Testis (tissue), 3 donors: ENCODE data around the gene PACSIN1. TPM values are rescaled to one million over a fixed set of nuclear protein-coding genes. Genes with fewer than 3 reads are reported as not detected.

Source experiments
- DNase-seq: peaks from one replicate; pipeline ENCODE4 v3.0.0-alpha.2; 2019
- H3K27ac ChIP-seq, 2 donors: fragments of 200-600 bp; sonication (generic); one replicate each; pipeline ENCODE4 v1.5.1; 2019
- H3K27me3 ChIP-seq: fragments of 200-600 bp; sonication (generic); one replicate; pipeline ENCODE4 v1.5.1; 2019
- H3K36me3 ChIP-seq: fragments of 200-600 bp; sonication (generic); one replicate; pipeline ENCODE4 v1.5.1; 2017; ENCODE audit warnings: low read depth; ENCODE audit errors: missing control alignments
- H3K4me1 ChIP-seq: fragments of 200-600 bp; sonication (generic); one replicate; pipeline ENCODE4 v1.5.1; 2019
- H3K4me3 ChIP-seq, 2 donors: fragments of 200-600 bp; sonication (generic); one replicate each; pipeline ENCODE4 v1.5.1; 2017 to 2019
- H3K9me3 ChIP-seq: fragments of 200-600 bp; sonication (generic); one replicate; pipeline ENCODE4 v1.5.1; 2017
- POLR2A ChIP-seq: fragments of 450-650 bp; IDR thresholded peaks from one replicate; pipeline ENCODE4 v1.6.1; 2017; ENCODE audit warnings: antibody characterized with exemption, mild to moderate bottlenecking, moderate library complexity
- WGBS, 2 donors: methylation state at CpG; one replicate each; pipeline ENCODE4 v1.1.5; 2018; 5-methylcytosine and 5-hydroxymethylcytosine counted together
- intact Hi-C: fragments of 100-400 bp; cut with DNase I; formaldehyde crosslinking; loops from one replicate; pipeline ENCODE4 v1.15.1; 2023; ENCODE audit warnings: low total_unique reads
- polyA plus RNA-seq: library from polyadenylated mRNA; stranded (reverse); fragments of 350-450 nt; fragmentation: Illumina TruSeq; extraction: RNeasy Lipid Tissue Mini Kit (QIAGEN cat#74804); gene quantifications from one replicate; pipeline ENCODE4 v1.2.3, GENCODE V29; 2014; ENCODE audit warnings: low read depth, low replicate concordance; ENCODE audit not compliant: insufficient read depth
- total RNA-seq, 2 donors: library from RNA; depleted of rRNA; stranded (reverse); fragments of >200 nt; gene quantifications; one replicate each; pipeline ENCODE4 v1.2.3, GENCODE V29; 2016
- TF ChIP-seq, protein P1 (sequence below), 3 experiments: fragments of 450-650 bp in 2 of 3; fragments of 200-600 bp in 1 of 3; sonication (generic) in 1 of 3; IDR thresholded peaks; one replicate each; pipeline ENCODE4 v1.5.1; 2016 to 2019; ENCODE audit warnings: antibody characterized with exemption in 3 of 3, mild to moderate bottlenecking in 2 of 3, moderate library complexity in 1 of 3

The PACSIN1 gene
- total and polyA plus RNA-seq, 3 donors from 2014 or later: 2.1 to 3.1 (median 2.5) TPM

DNA sequence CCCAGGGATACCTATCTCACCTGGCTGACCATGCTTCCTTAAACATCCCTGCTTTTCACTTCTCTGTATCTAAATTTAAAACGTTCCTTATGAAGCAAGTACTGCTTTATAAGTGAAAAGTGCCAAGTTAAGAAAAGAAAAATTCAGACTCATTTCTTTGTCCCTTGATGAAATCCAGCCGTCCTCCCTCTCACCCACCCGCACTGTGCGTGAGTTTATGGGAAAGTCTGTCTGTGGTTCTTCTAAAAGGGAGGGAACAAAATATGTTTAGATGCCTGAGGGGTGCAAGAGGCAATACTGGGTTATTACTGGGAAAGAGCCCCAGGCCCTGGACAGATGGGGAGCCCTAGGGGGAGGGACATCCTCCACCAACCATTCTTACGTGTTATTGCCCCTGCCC is 59.1 kb downstream of the PACSIN1 start:
- no peaks in the 10 kb centered on the region for H3K36me3 ChIP-seq
- H3K27ac ChIP-seq: no peak overlapping the region
- WGBS, 2 donors: 88% methylated on average over 5 of the region's 5 CpGs
- H3K27me3 ChIP-seq: no peaks in the 10 kb centered on the region
- no peaks in the 10 kb centered on the region for H3K9me3 ChIP-seq
- peaks cover 6% of the 10 kb centered on the region for H3K4me1 ChIP-seq
- intact Hi-C loops: no loop called here
- TF ChIP-seq, protein P1, sequence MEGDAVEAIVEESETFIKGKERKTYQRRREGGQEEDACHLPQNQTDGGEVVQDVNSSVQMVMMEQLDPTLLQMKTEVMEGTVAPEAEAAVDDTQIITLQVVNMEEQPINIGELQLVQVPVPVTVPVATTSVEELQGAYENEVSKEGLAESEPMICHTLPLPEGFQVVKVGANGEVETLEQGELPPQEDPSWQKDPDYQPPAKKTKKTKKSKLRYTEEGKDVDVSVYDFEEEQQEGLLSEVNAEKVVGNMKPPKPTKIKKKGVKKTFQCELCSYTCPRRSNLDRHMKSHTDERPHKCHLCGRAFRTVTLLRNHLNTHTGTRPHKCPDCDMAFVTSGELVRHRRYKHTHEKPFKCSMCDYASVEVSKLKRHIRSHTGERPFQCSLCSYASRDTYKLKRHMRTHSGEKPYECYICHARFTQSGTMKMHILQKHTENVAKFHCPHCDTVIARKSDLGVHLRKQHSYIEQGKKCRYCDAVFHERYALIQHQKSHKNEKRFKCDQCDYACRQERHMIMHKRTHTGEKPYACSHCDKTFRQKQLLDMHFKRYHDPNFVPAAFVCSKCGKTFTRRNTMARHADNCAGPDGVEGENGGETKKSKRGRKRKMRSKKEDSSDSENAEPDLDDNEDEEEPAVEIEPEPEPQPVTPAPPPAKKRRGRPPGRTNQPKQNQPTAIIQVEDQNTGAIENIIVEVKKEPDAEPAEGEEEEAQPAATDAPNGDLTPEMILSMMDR (IDR thresholded peaks at IDR 0.05): no peak
- no peak for TF ChIP-seq POLR2A
- H3K4me3 ChIP-seq: no peak overlapping the region
- DNase-seq: no peak

DNA sequence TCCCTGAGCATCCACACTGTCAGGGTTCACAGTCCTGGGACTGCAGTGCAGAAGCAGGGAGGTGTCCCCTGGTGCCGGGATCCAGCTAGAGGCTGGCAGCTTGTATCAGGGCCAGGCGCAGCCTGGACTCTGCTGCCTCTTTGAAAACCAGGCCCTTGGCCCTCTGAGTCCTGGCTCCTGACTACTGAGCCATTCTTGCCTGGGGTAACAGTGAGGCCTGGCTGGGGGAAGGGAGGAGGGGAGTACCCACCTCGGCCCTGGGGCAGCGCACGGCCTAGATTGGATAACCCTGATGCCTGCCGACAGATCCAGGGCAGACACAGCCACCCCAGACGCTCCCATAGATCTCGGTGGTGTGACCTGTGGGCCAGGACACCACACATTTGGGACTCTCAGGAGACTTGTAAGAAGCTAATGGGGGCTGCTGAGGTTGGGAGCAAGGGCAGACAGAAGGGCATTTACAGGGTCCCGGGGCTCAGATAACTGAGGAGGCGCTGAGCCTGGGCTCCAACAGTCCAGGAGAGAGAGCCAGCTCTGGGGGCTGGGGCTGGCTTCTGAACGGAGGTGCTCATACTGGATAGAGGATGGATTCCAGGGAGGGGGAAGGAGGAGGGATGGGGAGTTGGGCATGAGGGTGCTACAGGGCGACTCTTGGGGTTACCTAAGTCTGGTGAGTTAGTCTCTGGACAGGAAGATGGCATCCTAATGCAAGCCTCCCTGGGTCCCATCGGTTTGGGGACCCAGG is 59.7 kb downstream of the PACSIN1 start:
- WGBS, 2 donors: 77 to 80% methylated on average over 8 to 13 of the region's 13 CpGs
- H3K9me3 ChIP-seq: no peaks in the 10 kb centered on the region
- H3K27me3 ChIP-seq: no peaks in the 10 kb centered on the region
- intact Hi-C loops: no loop called here
- H3K36me3 ChIP-seq: no peaks in the 10 kb centered on the region
- H3K27ac ChIP-seq: no peak overlapping the region
- TF ChIP-seq POLR2A: no peak
- TF ChIP-seq, protein P1 (IDR thresholded peaks at IDR 0.05): no peak
- DNase-seq: no peak
- H3K4me3 ChIP-seq: no peak overlapping the region
- H3K4me1 ChIP-seq: peaks cover 6% of the 10 kb centered on the region

DNA sequence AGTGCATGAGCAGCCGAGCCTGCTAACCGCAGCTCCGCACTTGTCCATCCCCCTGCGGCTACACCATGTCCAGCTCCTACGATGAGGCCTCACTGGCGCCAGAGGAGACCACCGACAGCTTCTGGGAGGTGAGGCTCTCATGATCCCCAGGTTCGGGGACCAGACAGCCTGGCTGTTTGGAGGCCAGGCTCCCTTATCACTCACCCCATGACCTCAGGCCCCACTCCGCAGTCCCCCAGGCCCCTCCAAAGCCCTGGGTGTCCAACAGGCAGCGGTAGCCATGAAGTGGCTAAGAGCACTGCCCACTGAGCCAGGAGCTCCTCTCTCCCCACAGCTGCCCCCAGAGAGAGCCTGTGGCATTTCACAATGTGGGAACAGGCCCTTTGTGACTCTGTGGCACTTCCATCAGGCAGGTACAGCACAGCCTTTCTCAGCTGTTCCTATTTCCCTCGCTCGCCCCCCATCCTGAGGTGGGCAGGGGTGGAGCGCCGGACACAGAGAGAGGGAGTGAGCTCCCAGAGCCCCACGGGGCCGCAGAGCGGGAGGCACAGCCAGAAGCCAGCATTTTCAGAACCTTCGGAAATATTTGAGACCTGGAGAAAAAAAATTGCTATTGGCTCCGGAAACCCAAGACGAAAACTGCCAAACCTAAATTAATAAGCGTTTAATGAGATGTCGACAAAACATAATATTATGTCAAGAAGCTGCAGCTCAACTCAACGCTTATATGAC is 60.5 kb downstream of the PACSIN1 start:
- peak overlapping the region; percentile 26 to 72 for H3K27ac ChIP-seq
- 27 to 45% methylated on average over 13 to 23 of the region's 23 CpGs for WGBS, 2 donors
- H3K9me3 ChIP-seq: no peaks in the 10 kb centered on the region
- peaks cover 6% of the 10 kb centered on the region for H3K4me1 ChIP-seq
- TF ChIP-seq, protein P1 (IDR thresholded peaks at IDR 0.05): no peak
- TF ChIP-seq POLR2A: no peak
- peak; percentile 29 for DNase-seq
- no peaks in the 10 kb centered on the region for H3K27me3 ChIP-seq
- H3K4me3 ChIP-seq: peak overlapping the region; percentile 37
- intact Hi-C loops: no loop called here
- no peaks in the 10 kb centered on the region for H3K36me3 ChIP-seq

DNA sequence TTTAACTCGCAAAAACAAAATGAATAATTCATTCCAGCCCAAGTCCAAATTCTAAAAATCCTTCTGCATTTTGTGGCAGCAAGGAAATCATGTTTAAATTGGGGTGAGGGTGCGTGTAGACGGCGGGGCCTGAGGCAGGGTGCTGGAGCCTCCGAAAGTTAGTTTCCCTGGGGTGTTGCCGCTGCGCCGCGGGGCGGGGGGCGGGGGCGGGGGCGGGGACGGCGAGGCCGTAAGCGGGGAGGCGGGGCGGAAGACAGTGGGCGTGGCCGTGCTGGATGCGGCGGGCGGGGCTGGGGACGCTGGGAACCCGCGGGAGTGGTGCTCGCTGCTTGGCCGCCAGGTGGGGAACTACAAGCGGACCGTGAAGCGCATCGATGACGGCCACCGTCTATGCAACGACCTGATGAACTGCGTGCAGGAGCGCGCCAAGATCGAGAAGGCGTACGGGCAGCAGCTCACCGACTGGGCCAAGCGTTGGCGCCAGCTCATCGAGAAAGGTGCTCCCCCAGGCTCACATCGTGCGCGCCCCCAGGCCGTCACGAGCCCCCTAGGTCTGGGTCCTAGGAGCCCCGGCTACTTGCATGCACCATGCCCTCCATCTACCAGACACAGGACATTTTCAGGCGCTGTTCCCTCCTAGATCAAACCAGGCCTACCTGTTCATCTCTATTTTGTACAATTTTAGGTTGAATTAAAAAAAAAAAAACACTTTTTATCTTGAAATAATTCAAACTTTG is 61.3 kb downstream of the PACSIN1 start:
- peak overlapping the region in 1 of 2 donors; percentile 72 for H3K27ac ChIP-seq
- H3K9me3 ChIP-seq: no peaks in the 10 kb centered on the region
- H3K36me3 ChIP-seq: no peaks in the 10 kb centered on the region
- TF ChIP-seq POLR2A: no peak
- TF ChIP-seq, protein P1 (IDR thresholded peaks at IDR 0.05): peak; percentile 57 to 80 (median 75)
- intact Hi-C loops: no loop called here
- H3K27me3 ChIP-seq: no peaks in the 10 kb centered on the region
- H3K4me3 ChIP-seq: peak overlapping the region; percentile 37
- WGBS, 2 donors: 4 to 5% methylated on average over 32 to 50 of the region's 53 CpGs
- H3K4me1 ChIP-seq: peaks cover 6% of the 10 kb centered on the region
- peak; percentile 98 for DNase-seq
